ENCODE measurements around the gene PIGA.
A peak's percentile ranks its signal among the peaks of the same experiment; 100 is the strongest.

PIGA gene, protein sequence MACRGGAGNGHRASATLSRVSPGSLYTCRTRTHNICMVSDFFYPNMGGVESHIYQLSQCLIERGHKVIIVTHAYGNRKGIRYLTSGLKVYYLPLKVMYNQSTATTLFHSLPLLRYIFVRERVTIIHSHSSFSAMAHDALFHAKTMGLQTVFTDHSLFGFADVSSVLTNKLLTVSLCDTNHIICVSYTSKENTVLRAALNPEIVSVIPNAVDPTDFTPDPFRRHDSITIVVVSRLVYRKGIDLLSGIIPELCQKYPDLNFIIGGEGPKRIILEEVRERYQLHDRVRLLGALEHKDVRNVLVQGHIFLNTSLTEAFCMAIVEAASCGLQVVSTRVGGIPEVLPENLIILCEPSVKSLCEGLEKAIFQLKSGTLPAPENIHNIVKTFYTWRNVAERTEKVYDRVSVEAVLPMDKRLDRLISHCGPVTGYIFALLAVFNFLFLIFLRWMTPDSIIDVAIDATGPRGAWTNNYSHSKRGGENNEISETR

DNA sequence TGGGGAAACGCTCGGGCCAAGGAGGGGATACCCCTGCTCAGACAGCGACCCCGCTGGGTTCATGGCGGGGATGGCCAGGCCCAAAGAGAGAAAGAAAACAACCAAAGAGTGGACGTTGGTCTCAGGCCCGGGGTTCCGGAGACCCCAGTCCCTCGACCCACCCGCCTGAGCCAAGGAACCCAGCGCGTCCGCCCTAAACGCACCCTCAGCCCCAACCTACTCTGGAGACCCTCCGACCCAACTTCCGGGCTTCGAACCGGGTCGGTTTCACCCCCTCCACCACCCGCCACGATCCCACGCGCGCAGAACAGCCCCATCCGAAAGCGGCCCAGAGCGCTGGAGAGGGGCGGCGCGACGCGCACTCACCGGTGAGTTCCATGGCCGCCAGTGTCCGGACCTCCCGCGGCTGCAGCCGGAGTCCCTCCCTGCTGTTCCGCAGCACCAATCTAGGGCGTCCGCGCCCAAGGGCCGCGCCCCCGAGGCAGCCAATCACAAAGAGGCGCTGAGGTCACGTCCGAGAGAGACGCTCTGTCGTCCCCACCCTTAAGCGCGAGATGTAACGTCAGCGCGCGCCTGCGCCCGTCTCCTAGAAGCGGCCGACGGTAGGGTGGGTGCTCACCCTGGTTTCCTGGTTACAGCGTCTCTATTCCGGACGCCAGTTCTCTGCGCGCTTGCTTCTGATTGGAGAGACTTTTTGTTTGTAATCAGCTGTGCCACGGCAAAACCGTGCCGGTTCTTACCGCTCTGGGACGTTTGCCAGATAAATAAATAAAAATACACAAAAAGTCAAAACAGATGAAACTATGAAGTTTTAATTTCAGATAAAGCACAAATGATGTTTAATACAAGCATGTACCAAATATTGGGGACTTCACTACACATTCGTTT lies at the start of gene PIGA:
Gene PIGA, minus strand, starts transcription at position 389 of the 888 bp plus-strand sequence. CDS start 3,593 bp downstream, outside the sequence.
- peak; percentile 94 for DNase-seq (ENCODE audit: low spot score)

DNA sequence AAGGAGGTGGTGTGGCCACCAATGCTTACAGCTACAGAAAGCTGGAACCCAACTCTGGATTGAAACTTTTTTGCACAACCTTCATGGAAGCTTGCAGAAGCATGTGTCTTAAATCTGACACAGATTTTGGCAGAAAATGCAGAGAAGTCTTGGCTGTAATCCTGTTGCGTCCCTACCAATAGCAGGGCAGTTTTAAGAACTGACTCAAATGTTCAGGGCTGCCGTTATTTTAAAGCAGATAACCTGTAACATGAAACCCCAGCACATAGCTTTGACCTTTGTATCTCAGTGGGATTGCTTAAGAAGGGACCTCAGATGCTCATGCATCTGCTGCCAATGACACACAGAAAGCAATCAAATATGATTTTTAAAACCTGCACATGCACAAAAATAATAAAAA lies 49.0 kb upstream of the PIGA start, which contains the start of gene VEGFD:
Gene VEGFD, minus strand, starts transcription at position 110 of the 400 bp plus-strand sequence. CDS start 467 bp downstream, outside the sequence.
- DNase-seq (ENCODE audit: low spot score), result no peak

DNA sequence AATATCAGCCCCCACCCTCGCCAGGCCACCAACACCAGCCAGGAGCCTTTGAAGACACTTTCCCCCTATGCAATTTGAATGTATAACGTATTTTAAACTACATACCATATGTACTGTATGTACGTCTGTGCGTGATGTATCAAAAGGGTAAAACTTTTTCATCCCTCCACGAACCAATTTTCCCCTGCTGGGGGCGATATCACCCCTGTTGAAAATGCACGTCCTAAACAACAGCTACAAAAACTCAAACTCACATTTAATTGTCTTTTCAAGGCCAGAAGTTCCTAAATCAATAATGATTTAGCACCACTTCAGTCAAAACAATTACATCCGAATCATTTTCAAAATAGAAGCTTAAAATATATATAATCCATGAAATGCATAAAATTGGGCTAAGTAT lies 47.5 kb upstream of the PIGA start:
- DNase-seq (ENCODE audit: low spot score), result peak; percentile 9

DNA sequence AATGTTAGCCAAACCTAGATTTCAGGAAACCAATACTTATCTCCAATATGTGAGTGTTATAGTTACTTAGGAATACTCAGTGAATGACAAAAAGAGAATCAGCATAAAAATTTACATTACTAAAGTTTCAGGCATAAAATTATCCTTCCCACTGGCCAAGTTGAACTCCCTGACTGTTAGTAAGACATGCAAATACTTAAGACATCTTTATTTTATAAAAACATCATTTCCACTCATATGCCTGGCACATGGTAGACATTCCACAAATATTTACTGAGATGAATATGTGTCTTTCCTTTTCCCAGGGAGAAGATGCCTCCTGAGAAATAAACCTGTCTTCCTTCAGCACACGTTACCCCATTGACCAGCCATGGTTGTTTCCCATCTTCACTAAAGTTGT lies 41.6 kb upstream of the PIGA start:
- DNase-seq (ENCODE audit: low spot score), result no peak

DNA sequence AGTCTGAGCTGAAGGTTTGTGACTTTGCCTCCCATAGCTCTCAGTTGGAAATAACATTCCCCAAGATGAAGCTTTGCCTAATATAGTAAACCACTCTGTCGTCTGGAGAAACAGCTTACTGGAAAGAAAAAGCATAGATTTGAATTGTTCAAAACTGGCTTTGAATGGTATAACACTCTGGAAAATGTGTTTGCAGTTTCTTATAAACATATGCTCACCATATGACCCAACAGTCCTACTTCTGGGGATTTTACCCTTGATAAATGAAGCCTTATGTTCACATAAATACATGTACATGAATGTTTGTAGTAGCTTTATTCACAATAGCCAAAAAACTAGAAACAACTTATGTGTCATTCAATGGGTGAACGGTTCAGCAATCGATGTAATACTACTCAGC lies 38.7 kb upstream of the PIGA start:
- DNase-seq (ENCODE audit: low spot score), result no peak

DNA sequence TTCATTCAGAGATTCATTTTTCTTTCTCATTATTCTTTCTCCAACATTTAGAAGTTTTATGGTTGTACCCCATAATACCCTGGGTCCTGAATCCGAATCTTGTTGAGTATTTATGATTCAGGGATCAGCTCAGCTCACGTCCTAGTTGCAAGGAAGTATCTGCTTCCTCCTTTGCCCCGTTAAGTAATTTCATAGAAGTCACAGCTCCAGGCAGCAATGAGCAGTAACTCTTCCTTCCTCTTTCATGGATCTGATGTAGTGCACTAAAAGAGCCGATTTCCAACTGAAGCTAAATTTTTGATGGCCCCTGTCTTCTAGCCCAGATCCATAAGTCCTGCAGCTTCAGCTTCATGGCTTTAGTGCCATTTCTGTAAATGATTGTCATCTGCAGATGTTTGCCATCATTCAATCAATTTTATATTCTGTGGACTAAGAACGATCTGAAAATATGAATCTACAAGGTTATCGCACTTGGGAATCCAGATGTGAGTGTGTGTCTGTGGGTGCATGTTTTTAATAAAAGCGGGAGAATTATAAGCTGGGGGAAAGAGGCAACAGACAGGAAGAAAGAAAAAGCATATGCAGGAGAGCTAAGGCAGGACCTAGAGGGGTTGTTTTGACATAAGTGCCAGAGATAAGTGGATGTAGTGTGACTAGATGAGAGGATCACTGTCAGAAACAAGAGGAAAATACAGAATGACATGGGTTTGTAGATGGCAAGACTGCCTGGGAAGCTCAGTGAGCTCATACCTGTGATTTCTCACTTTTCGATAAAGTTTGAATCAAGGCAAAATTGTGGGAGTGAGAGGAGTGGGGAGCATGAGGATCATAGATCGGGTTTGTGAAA lies 31.4 kb upstream of the PIGA start:
- DNase-seq (ENCODE audit: low spot score), result no peak

DNA sequence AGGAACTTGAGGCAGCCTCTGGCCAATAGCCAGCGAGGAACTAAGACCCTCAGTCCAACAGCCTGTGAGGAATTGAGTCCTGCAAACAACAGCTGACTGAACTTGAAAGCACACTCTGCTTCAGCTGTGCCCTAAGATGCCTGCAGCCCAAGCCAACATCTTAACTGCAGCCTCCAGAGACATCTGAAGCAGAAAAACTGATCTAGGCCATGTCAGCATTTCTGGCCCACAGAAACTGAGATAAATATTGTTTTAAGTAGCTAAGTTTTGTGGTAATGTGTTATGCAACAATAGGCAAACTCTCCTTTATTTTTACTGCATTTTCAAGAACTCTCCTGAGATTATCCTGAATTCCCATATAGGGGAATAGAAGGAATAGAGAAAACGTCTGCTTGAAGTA lies 24.4 kb upstream of the PIGA start:
- no peak for DNase-seq (ENCODE audit: low spot score)

DNA sequence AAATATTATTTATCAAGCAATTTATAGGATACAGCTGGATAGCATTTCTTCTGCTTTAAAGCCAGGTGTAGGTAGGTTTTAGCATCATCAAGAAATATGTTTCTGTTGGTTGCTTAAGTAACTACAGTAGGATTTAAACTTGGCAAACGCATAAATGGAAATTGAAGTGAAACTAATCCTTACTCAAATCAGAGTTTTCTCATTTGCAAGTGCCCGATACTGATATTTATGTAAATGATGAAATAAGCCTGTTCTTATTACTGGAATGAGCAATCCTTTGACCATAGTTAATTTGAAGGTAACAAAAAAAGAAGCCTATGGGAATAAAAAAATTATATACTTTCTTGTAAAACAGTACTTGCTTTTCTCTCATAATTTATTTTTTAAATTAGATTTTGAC lies 23.2 kb upstream of the PIGA start:
- no peak for DNase-seq (ENCODE audit: low spot score)

DNA sequence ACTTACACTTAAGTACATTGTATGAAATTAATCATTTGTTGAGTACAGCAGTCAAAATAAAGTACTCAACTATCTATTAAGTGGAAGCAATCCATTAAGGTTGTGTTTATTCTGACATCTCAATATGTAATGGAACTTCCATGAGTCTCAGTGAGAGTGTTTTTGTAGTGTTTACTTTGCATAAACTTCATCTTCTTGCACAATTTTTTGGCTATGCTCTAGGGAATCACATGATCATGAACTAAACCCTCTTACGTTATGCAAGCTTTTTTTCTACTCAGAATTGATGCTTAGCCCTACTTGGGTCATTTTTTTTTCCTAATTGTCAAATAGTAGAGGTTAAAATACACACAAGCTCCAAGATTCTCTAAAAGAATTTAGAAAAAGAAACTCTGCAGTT lies 21.1 kb upstream of the PIGA start:
- no peak for DNase-seq (ENCODE audit: low spot score)

DNA sequence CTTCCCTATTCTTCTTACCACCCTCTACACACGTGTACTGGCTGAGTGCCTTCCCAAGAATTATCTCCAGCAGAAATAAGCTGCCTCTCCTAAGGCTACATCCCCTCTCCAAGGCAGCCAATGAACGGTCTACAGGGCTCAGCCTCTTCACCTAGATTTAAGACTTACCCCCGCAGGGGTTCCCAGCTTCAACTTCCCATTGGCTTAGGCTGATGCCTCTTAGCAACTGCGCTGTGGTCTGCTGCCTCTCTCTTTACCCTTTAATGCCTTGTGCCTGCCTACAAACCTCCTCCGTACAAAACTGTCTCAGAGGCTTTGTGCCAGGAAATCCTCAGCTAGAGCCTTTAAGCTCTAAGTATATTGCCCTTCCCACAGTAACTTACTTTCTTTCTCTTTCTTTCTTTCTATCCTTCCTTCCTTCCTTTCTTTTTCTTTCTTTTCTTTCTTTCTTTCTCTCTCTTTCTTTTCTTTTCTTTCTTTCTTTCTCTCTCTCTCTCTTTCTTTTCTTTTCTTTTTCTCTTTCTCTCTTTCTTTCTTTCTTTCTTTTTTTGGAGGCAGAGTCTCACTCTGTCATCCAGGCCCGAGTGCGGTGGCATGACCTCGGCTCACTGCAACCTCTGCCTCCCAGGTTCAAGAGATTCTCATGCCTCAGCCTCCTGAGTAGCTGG lies 15.1 kb upstream of the PIGA start:
- DNase-seq (ENCODE audit: low spot score), result no peak

DNA sequence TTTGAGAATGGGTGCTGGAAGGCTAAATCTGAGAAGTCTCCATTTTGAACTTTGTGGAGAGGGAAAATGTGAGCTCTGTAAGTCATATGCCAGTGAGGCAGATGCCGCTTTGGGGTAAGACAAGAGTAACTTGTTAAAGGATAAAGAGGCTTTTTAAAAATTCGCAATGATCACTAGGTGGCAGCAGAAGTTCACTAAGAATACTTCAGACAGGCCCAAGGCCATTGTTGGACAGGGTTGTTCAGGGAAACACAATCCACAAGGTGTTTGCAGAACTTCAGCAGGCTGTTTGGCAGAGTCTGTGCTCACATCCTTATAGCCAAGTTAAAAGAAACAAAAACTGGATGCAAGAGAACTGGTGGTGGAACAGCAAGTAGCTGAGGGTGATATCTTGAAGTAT lies 13.7 kb upstream of the PIGA start:
- DNase-seq (ENCODE audit: low spot score), result peak; percentile 59

DNA sequence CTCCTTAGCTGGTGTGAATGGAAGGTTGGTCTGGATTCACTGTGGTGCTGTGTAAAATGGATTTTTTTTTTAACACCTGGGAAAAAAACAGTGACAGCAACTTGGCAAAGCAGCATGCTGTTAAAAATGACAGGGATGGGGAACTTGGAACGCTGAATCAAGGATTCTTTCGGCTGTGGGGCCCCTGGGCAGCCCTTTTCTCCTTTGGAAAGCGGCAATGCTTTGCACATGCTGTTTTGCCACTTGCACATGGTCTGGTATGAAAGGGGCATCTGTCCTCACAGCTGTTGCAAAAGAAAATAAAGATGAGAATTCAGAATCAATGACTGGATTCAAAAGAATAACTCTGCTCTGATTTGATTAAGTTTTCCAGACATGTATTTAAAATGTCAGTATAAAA lies 10.7 kb upstream of the PIGA start:
- DNase-seq (ENCODE audit: low spot score), result no peak

DNA sequence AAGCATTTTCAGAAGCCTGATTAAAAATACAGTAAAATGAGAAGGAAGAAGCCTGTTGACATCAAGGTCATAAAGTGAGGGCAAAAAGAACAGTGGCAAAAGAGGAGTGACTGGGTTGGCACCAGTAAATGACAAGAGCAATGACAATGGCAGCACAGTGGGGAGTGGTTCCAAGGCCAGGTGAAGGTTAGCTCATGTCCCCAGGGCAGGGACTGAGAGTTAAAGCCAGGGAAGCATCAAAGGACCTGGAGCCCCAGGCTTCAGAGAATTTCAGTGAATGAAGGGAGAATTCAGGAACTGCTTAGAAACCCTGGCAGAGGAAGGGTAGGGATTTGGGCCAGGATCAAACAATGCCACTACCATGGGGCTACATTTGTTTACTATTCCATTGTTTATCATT lies 8.8 kb upstream of the PIGA start:
- DNase-seq (ENCODE audit: low spot score), result no peak

DNA sequence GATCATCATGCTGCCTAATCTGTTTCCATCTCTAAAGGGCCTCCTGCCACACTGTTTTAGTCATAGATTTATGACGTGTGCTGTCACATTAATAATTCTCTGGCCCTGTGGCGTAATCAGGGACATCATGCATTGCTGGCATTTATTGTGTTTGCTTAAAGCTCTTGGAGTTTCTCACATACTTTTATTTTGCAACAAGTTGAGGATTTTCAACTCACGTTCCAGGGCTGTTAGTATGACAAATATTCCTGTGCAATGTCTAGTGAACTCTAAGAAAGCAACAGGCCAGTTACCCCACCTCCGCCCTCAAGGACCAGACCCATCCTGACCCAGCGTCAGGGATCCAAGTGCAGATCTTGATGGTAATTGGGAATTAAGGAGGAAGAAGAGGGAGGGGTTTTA lies 7.8 kb upstream of the PIGA start:
- no peak for DNase-seq (ENCODE audit: low spot score)

DNA sequence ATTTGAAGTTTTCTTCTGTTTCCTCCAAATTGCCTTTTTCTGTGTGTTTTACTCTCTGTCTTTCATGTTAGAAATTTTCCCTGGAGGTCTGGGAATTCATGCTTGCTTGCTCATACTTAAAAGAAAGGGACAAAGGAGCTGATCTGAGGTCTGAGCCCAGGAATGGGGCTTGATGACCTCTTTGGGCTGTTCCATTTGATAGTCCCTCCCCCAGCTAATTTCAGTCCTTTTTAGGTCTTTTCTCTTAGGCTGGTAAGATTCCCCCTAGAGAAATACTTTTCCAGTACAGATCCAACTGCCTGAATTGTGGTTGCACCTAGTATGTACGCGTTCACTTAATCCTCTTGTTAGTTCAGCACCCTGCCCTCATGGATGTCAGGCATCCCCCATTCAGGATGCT lies 5.5 kb upstream of the PIGA start:
- DNase-seq (ENCODE audit: low spot score), result no peak

DNA sequence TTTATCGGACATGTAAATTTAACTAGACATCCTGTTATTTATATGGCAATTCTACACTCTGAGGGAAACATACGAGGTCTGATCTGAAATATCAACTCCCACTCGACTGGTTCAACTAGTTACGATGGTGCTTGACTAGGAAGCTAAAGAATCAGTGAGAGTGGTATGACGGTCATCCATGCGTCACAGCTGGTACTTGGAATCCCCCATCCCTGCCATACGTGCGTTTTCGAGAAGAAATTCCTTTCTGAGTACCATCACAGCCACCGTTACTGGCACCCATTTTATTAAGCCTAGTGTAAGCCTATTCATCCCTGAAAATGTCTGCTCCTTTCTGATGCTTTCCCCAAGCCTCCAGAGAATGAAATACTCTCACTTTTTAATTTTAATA lies 695 bp upstream of the PIGA start:
- DNase-seq (ENCODE audit: low spot score), result no peak

DNA sequence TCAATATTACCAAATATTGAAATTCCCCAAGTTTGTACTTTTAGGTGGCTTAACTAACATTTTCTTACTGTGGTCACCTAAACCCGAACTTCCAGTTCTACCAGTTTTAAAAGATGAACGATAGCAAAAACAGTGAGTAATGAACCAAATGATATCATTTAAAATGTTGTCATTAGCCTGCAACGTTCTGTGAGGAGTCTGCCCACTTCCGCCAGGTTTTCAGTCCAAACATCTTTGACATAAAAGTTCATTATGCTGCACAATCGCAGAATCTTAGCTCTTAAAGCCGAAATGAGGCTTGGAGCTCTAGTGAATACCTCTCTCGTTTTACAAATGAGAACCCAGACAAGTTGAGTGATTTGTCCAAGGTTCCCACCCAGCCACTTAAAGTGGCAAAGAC lies 762 bp downstream of the PIGA start:
- peak; percentile 30 for DNase-seq (ENCODE audit: low spot score)

DNA sequence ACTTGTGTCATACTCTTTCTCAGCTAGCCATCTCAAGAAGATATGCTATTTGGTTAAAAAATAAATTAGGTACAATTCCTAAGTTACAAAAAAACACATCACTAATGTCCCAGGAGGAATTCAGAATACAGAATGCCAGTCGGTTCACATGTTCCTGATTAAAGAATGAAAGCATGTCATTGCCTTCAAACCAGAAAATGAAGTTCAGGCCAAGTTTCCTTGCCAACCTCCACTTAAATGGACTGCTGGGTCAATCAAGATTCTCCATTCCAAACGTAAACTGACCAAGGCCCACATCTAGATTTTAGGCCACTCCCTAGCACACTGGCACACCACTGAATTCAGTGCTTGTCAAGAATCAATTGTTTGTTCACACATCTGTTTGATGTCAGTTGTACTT lies 6.5 kb downstream of the PIGA start:
- DNase-seq (ENCODE audit: low spot score), result no peak

DNA sequence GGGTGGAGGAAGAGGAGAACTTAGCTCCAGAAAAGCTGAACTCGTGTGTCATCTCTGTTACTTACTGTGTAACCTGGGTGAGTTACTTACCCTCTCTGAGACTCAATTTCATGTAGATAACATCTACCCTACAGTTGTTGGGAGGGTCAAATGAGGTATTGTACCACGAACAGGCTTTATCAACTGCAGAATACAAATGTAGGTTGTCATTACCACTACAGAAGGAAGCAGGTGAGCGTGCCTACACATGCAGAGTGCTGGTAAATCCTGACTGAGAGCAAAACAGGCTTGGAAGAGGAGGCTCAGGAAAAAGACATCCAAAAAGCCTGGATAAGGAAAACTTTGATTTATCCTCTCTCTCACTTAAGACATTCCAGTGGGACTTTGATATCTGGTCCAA lies 7.2 kb downstream of the PIGA start:
- no peak for DNase-seq (ENCODE audit: low spot score)

DNA sequence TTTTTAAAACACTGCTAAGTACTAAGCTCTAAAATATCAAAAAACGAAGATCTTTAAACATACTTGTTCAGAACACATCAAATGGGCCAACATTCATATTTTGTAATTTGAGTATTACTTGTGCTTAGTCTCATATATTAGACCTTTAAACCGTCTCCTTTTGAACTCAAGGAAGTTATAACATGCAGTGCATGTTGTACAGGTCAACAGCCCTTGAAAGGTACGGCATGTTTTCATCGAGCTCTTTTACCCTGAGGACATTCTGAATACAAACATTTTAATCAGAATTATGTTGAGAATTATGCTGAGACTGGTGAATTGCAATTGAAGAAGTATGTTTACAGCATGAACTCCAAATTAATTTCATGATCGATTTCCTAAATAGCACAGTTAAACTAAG lies 12.9 kb downstream of the PIGA start:
- DNase-seq (ENCODE audit: low spot score), result no peak

DNA sequence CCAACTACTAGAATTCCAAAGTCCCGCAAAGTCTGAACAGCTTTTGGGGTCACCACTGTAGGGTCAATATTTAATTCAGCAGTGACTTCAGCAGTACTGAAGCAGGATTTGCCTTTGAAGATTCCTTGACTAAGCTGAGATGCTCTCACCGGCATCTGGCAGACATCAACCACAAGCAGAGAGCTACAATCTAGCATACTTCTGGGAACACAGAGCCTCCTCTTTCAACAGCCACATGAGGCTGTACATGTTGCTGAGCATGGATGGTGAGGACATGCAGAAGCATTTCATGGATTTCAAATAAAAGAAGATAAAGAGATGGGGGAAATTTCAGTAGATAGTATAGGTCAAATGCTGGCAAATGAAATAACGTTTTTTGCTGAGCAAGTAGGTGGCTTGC lies 13.3 kb downstream of the PIGA start:
- no peak for DNase-seq (ENCODE audit: low spot score)

DNA sequence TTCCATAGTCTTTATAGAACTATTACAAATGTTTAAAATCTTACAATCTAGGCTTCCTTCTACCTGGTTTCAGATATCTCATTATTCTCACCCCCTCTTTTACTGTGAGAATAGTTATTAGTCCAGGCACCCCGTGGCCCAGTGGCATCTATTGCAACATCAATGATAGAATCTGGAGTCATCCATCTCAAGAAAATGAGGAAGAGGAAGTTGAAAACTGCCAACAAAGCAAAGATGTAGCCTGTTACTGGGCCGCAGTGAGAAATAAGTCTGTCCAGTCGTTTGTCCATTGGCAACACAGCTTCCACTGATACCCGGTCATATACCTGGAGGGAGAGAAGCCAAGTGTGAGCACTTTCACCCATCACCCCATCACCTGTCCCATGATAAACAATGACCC lies 13.9 kb downstream of the PIGA start:
- DNase-seq (ENCODE audit: low spot score), result no peak

Measured in hematopoietic multipotent progenitor cell treated with erythropoietin and hydrocortisone succinate and interleukin-3 and kit ligand, for 17 days (in vitro differentiated cells).